ENCODE results near the gene IRX4.

The IRX4 gene

GRCh38 chr5:1855596-1855995 is 27.1 kb downstream of the IRX4 start:
- in situ Hi-C loops (cut with HindIII; ENCODE audit: low sequenced_read_pairs) = no loop called here
- no peak overlapping the region for H3K4me3 ChIP-seq (ENCODE audit: low read depth, low read length)
- no peak for DNase-seq (ENCODE audit: low read depth, low spot score)
- no peak for TF ChIP-seq CTCF (IDR thresholded peaks at IDR 0.05; ENCODE audit: low read depth, low read length)

- TF ChIP-seq CTCF (IDR thresholded peaks at IDR 0.05; ENCODE audit: low read depth, low read length) = no peak
- in situ Hi-C loops (cut with HindIII; ENCODE audit: low sequenced_read_pairs) = no loop called here
- no peak overlapping the region for H3K4me3 ChIP-seq (ENCODE audit: low read depth, low read length)
- no peak for DNase-seq (ENCODE audit: low read depth, low spot score)
These were observed 27.6 kb downstream of the IRX4 start for GRCh38 chr5:1855075-1855474.

- H3K4me3 ChIP-seq (ENCODE audit: low read depth, low read length) = no peak overlapping the region
- in situ Hi-C loops (cut with HindIII; ENCODE audit: low sequenced_read_pairs) = no loop called here
- TF ChIP-seq CTCF (IDR thresholded peaks at IDR 0.05; ENCODE audit: low read depth, low read length) = no peak
- DNase-seq (ENCODE audit: low read depth, low spot score) = no peak
These were observed 29.2 kb downstream of the IRX4 start for GRCh38 chr5:1853531-1853930.

GRCh38 chr5:1852324-1852947 is 30.3 kb downstream of the IRX4 start:
- DNase-seq (ENCODE audit: low read depth, low spot score) = no peak
- TF ChIP-seq CTCF (IDR thresholded peaks at IDR 0.05; ENCODE audit: low read depth, low read length) = no peak
- in situ Hi-C loops (cut with HindIII; ENCODE audit: low sequenced_read_pairs) = no loop called here
- H3K4me3 ChIP-seq (ENCODE audit: low read depth, low read length) = no peak overlapping the region

GRCh38 chr5:1851290-1851934 is 31.3 kb downstream of the IRX4 start:
- no peak overlapping the region for H3K4me3 ChIP-seq (ENCODE audit: low read depth, low read length)
- no peak for TF ChIP-seq CTCF (IDR thresholded peaks at IDR 0.05; ENCODE audit: low read depth, low read length)
- no peak for DNase-seq (ENCODE audit: low read depth, low spot score)
- in situ Hi-C loops (cut with HindIII; ENCODE audit: low sequenced_read_pairs) = no loop called here

GRCh38 chr5:1850324-1851154 is 32.2 kb downstream of the IRX4 start:
- H3K4me3 ChIP-seq (ENCODE audit: low read depth, low read length) = no peak overlapping the region
- in situ Hi-C loops (cut with HindIII; ENCODE audit: low sequenced_read_pairs) = no loop called here
- no peak for DNase-seq (ENCODE audit: low read depth, low spot score)
- TF ChIP-seq CTCF (IDR thresholded peaks at IDR 0.05; ENCODE audit: low read depth, low read length) = no peak
